Measurements from ENCODE around the gene SPRN.

DNA sequence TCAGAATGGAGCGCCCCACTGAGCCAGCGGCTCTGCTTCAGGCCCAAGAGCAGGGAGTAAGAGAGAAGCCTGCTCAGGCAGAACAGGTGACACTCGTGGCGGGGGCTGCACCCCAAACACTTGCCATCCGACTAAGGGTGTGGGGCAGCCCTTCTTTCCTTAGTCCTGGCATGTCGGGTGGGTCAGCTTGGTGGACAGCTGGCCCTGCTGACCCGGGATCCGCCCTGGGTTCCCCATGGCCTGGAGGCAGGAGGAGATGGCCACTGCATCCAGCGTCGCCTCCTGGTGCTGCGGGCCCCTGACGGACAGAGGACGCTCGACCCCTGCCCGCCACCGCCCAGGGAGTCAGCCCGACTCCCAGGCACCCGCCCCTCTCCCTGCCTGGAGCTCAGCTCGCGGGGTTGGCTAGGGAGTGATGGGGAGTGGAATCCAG lies 46.6 kb downstream of the SPRN start:
- TF ChIP-seq, protein P1, sequence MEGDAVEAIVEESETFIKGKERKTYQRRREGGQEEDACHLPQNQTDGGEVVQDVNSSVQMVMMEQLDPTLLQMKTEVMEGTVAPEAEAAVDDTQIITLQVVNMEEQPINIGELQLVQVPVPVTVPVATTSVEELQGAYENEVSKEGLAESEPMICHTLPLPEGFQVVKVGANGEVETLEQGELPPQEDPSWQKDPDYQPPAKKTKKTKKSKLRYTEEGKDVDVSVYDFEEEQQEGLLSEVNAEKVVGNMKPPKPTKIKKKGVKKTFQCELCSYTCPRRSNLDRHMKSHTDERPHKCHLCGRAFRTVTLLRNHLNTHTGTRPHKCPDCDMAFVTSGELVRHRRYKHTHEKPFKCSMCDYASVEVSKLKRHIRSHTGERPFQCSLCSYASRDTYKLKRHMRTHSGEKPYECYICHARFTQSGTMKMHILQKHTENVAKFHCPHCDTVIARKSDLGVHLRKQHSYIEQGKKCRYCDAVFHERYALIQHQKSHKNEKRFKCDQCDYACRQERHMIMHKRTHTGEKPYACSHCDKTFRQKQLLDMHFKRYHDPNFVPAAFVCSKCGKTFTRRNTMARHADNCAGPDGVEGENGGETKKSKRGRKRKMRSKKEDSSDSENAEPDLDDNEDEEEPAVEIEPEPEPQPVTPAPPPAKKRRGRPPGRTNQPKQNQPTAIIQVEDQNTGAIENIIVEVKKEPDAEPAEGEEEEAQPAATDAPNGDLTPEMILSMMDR (conservative IDR thresholded peaks at IDR 0.05 in 1 of 2, IDR thresholded peaks at IDR 0.05 in 1 of 2; ENCODE audit: extremely low read depth in 1 of 2, insufficient read depth in 1 of 2, low read depth in 1 of 2, low read length in 2 of 2) = no peak
- TF ChIP-seq EZH2 (IDR thresholded peaks at IDR 0.05; ENCODE audit: borderline replicate concordance, low read length) = no peak
